ENCODE results near the gene HES7. TPM values are rescaled to one million over a fixed set of nuclear protein-coding genes. Genes with fewer than 3 reads are reported as not detected.

Gene HES7
- total and polyA plus RNA-seq, 9 of the 15 experiments (the other 6 are each of a cell fraction or from before 2014, with no cell fraction given): 0.03 to 1.7 (median 0.14) TPM; not detected in 1

DNA sequence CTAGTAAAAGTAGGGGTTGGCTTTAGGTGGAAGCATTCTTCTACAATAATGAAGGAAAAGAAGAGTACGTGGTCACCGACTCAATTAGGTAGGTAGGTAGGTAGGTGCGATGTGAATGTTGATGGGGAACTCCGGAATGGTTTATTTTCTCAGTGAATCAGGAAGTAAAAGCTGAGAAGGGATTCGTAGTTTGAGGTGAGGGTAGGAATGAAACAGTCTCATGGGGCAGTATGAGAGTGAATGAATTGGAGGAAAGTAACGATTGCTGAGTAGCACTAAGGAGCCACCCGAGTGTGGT lies 14.4 kb upstream of the HES7 start (continued):
- TF ChIP-seq, protein P1, sequence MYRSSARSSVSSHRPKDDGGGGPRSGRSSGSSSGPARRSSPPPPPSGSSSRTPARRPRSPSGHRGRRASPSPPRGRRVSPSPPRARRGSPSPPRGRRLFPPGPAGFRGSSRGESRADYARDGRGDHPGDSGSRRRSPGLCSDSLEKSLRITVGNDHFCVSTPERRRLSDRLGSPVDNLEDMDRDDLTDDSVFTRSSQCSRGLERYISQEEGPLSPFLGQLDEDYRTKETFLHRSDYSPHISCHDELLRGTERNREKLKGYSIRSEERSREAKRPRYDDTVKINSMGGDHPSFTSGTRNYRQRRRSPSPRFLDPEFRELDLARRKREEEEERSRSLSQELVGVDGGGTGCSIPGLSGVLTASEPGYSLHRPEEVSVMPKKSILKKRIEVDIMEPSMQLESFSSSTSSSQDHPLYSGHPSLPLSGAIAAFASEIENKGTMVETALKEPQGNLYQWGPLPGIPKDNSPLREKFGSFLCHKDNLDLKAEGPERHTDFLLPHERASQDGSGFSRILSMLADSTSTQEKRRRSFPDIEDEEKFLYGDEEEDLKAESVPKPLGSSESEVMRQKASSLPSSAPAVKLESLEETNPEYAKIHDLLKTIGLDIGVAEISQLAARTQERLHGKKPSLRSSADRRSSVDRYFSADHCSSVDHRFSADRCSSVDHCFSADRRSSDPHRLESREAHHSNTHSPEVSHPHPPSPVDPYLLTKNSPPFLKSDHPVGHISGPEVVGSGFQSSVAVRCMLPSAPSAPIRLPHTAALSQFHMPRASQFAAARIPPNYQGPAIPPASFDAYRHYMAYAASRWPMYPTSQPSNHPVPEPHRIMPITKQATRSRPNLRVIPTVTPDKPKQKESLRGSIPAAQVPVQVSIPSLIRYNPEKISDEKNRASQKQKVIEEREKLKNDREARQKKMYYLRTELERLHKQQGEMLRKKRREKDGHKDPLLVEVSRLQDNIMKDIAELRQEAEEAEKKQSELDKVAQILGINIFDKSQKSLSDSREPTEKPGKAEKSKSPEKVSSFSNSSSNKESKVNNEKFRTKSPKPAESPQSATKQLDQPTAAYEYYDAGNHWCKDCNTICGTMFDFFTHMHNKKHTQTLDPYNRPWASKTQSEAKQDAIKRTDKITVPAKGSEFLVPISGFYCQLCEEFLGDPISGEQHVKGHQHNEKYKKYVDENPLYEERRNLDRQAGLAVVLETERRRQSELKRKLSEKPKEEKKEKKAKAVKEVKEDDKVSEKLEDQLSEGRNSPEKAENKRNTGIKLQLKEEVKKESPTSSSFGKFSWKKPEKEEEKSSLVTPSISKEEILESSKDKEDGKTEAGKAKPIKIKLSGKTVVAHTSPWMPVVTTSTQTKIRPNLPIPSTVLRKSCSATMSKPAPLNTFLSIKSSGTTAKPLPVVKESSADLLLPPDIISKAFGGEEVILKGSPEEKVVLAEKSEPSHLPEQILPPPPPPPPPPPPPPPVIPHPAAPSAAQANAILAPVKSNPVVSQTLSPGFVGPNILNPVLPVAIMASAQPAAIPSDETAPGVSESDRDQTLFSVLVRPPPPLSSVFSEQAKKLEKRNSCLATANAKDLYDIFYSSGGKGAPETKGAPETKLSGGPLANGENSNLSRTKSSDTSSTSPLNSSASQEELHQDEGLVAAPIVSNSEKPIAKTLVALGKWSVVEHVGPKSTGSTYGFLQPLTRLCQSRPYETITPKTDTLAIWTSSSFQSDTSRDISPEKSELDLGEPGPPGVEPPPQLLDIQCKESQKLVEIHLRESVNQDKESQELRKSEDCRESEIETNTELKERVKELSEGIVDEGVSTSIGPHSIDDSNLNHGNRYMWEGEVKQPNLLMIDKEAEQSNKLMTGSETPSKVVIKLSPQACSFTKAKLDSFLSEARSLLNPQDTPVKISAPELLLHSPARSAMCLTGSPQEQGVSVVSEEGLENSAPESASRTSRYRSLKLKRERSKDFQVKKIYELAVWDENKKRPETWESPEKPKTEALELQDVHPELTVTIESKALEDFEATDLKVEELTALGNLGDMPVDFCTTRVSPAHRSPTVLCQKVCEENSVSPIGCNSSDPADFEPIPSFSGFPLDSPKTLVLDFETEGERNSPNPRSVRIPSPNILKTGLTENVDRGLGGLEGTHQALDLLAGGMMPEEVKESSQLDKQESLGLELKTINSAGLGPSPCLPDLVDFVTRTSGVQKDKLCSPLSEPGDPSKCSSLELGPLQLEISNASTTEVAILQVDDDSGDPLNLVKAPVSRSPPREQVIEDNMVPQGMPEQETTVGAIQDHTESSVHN (IDR thresholded peaks at IDR 0.05; ENCODE audit: borderline replicate concordance in 1 of 2, low read depth in 1 of 2): 0 out of 4 replicates have a peak, but pooled peaks of 1 of the 2 experiments have one; percentile 16
- TF ChIP-seq CC2D1A (IDR thresholded peaks at IDR 0.05): 0 out of 2 replicates have a peak, but pooled peaks have one; percentile 16
- no peak for TF ChIP-seq CAMTA2 (CRISPR knock-in tag; conservative IDR thresholded peaks at IDR 0.05)
- no peak for TF ChIP-seq ZNF695 (CRISPR knock-in tag; IDR thresholded peaks at IDR 0.05)
- no peak for TF ChIP-seq NCOA2 (IDR thresholded peaks at IDR 0.05; ENCODE audit: partially characterized antibody in 2 of 2)
- no peak for TF ChIP-seq CHCHD3 (CRISPR knock-in tag; IDR thresholded peaks at IDR 0.05)
- TF ChIP-seq ELF4 (CRISPR knock-in tag; IDR thresholded peaks at IDR 0.05): no peak
- no peak for TF ChIP-seq STAT5B (CRISPR knock-in tag; IDR thresholded peaks at IDR 0.05)
- TF ChIP-seq MTF1 (CRISPR knock-in tag; IDR thresholded peaks at IDR 0.05; ENCODE audit: borderline replicate concordance): no peak
- TF ChIP-seq PHB2 (IDR thresholded peaks at IDR 0.05; ENCODE audit: low read depth): no peak
- no peak for TF ChIP-seq MLX (CRISPR knock-in tag; conservative IDR thresholded peaks at IDR 0.05)
- 0 out of 2 replicates have a peak, but pooled peaks have one; percentile 38 for TF ChIP-seq ZEB2 (IDR thresholded peaks at IDR 0.05)
- TF ChIP-seq ZNF696 (CRISPR knock-in tag; conservative IDR thresholded peaks at IDR 0.05): no peak
- TF ChIP-seq HIVEP1 (CRISPR knock-in tag; IDR thresholded peaks at IDR 0.05): no peak
- TF ChIP-seq ARNT (IDR thresholded peaks at IDR 0.05): 0 out of 4 replicates have a peak, but pooled peaks of 1 of the 2 experiments have one; percentile 13
- TF ChIP-seq NFE2L1 (tag; IDR thresholded peaks at IDR 0.05; ENCODE audit: borderline replicate concordance, low read depth): no peak
- TF ChIP-seq, protein P2, sequence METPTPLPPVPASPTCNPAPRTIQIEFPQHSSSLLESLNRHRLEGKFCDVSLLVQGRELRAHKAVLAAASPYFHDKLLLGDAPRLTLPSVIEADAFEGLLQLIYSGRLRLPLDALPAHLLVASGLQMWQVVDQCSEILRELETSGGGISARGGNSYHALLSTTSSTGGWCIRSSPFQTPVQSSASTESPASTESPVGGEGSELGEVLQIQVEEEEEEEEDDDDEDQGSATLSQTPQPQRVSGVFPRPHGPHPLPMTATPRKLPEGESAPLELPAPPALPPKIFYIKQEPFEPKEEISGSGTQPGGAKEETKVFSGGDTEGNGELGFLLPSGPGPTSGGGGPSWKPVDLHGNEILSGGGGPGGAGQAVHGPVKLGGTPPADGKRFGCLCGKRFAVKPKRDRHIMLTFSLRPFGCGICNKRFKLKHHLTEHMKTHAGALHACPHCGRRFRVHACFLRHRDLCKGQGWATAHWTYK (CRISPR knock-in tag; IDR thresholded peaks at IDR 0.05): no peak
- no peak for TF ChIP-seq CEBPB (tag; IDR thresholded peaks at IDR 0.05)
- TF ChIP-seq TOE1 (IDR thresholded peaks at IDR 0.05; ENCODE audit: borderline replicate concordance): peak; percentile 28; the same call in 1 of the 2 replicates
- no peak for TF ChIP-seq TOE1 (CRISPR knock-in tag; IDR thresholded peaks at IDR 0.05; ENCODE audit: borderline replicate concordance, low read depth)

Data from K562 (cell line).